ENCODE data around the gene EXTL1.

GRCh38 chr1:26055041-26055440, 33.5 kb downstream of the EXTL1 start:
- TF ChIP-seq CTCF (IDR thresholded peaks at IDR 0.05) (no peak), POLR2A (IDR thresholded peaks at IDR 0.05) (no peak), POLR2AphosphoS5 (IDR thresholded peaks at IDR 0.05) (no peak)
